ENCODE measurements around the gene PSMA7. TPM values are rescaled to one million over a fixed set of nuclear protein-coding genes. Genes with fewer than 3 reads are reported as not detected.

Gene PSMA7
- total and polyA plus RNA-seq, 2 of the 8 experiments (the other 6 are each of a cell fraction or from before 2014, with no cell fraction given), result 361 to 648 TPM

DNA sequence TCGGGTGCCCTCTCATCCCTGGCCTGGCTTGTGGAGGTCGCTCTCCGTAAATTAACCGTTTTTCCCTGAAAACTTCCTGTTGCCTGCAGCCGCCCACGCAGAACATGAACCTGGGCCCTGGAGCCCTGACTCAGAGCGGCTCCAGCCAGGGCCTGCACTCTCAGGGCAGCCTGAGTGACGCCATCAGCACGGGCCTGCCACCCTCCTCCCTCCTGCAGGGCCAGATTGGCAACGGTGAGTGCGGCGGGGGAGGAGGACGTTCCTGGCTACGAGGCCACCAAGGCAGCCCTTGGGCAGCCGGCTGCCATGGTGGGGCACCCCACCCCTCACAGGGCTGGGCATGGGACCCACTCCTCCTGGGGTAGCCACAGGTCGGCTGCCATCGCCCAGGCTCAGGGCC is 18.2 kb upstream of the PSMA7 start:
- Histone ChIP-seq H3K4me2 (ENCODE audit: insufficient read depth in 1 of 2, low read depth in 2 of 2, low read length in 2 of 2) (no peak overlapping the region), H3K23ac (ENCODE audit: insufficient read length) (no peak overlapping the region), H3K79me2 (ENCODE audit: control insufficient read depth in 1 of 2, insufficient read depth in 2 of 2, low read length in 2 of 2) (peaks cover 5 to 36% of the 10 kb centered on the region in 2 experiments; a peak in 3 of 4 replicates), H4K20me1 (replicated peaks in 1 of 2; ENCODE audit: control insufficient read depth in 1 of 2, insufficient read depth in 2 of 2, low read length in 2 of 2) (peaks cover 15 to 53% of the 10 kb centered on the region in 2 experiments), H3K14ac (ENCODE audit: insufficient read length) (no peak overlapping the region), H3K56ac (replicated peaks; ENCODE audit: insufficient read length, low read depth, low read length) (no peak overlapping the region), H4K91ac (replicated peaks; ENCODE audit: insufficient read length, low read length) (no peak overlapping the region), H2BK15ac (ENCODE audit: low read length) (no peak overlapping the region), H2BK12ac (ENCODE audit: low read depth, low read length) (no peak overlapping the region), H2AK5ac (ENCODE audit: low read depth, low read length) (no peak overlapping the region), H2AFZ (ENCODE audit: low read length) (no peak overlapping the region), H4K5ac (ENCODE audit: insufficient read length, low read depth, low read length) (no peak overlapping the region), H2BK20ac (ENCODE audit: low read length) (no peak overlapping the region), H3K4me1 (replicated peaks in 1 of 4; ENCODE audit: control insufficient read depth in 3 of 4, insufficient read depth in 4 of 4, low read length in 3 of 4) (peaks cover 0 to 4% (median 3%) of the 10 kb centered on the region in 4 experiments; a peak in 5 of 7 replicates), H3K27ac (ENCODE audit: low read depth, low read length) (no peak overlapping the region), H3K9me3 (ENCODE audit: insufficient read depth in 2 of 2, low read depth in 1 of 2, low read length in 1 of 2) (no peaks in the 10 kb centered on the region), H3K4ac (replicated peaks; ENCODE audit: insufficient read length, low read depth, low read length) (no peak overlapping the region), H3K36me3 (ENCODE audit: control insufficient read depth in 2 of 4, insufficient read depth in 4 of 4, low read length in 3 of 4) (peaks cover 13 to 47% (median 30%) of the 10 kb centered on the region in 4 experiments), H3K27me3 (replicated peaks in 1 of 4; ENCODE audit: control insufficient read depth in 3 of 4, extremely low read depth in 1 of 4, insufficient read depth in 3 of 4, low read length in 3 of 4) (no peaks in the 10 kb centered on the region), H2BK120ac (replicated peaks; ENCODE audit: low read depth, low read length) (no peak overlapping the region), H3K18ac (ENCODE audit: extremely low read depth, low read length) (no peak overlapping the region), H3K23me2 (ENCODE audit: low read depth, low read length) (no peaks in the 10 kb centered on the region), H3K9ac (replicated peaks in 1 of 4; ENCODE audit: extremely low read depth in 1 of 4, low read depth in 3 of 4, low read length in 3 of 4) (no peak overlapping the region), H4K8ac (ENCODE audit: extremely low read depth, insufficient read depth, low read length) (no peak overlapping the region; the same call in 1 of the 2 replicates), H3K4me3 (ENCODE audit: extremely low read depth in 1 of 4, insufficient read depth in 2 of 4, low read depth in 3 of 4, low read length in 4 of 4) (no peak overlapping the region), H3K79me1 (ENCODE audit: low read depth, low read length) (peaks cover 7% of the 10 kb centered on the region), H2BK5ac (ENCODE audit: low read depth, low read length) (no peak overlapping the region)
- no peak for FAIRE-seq
- CTCF ChIA-PET (ENCODE audit: partially characterized antibody), result interaction anchor here (0.7 kb wide), 1 partner anchor 1535 kb away, joined by 3 read pairs; no protein-coding TSS in a partner anchor
- 93% methylated on average over 13 of the region's 17 CpGs; no CpG with 5 or more reads in 1 of the 2 experiments for WGBS, 2 experiments (ENCODE audit: extremely low coverage in 1 of 2, insufficient coverage in 1 of 2, insufficient read length in 1 of 2, insufficient replicate concordance in 2 of 2, low coverage in 1 of 2, low lambda C conversion rate in 2 of 2, missing lambda C conversion rate in 1 of 2)
- no peak for DNase-seq (ENCODE audit: low read depth in 1 of 2, low spot score in 2 of 2)
- no peak for TF ChIP-seq SAP30 (IDR thresholded peaks at IDR 0.05; ENCODE audit: insufficient read depth, insufficient replicate concordance, low read length)
- POLR2A ChIA-PET (ENCODE audit: partially characterized antibody), result interaction anchor here (1.5 kb wide), 1 partner anchor 26 kb away, joined by 3 read pairs; no protein-coding TSS in a partner anchor
